Brain microvascular endothelial cell (primary cell): Measurements from ENCODE around the gene GLMN.
"Not testable (repeated sequence)": the region's sequence is repeated elsewhere in the genome, so short reads cannot be mapped to it uniquely, and the experiment has no call there.

ENCODE experiments used
- DNase-seq: peaks from one replicate; pipeline ENCODE4 v3.0.0-alpha.2; 2020
- H3K27ac ChIP-seq: fragments of 250-450 bp; sonication (Bioruptor Pico); 2 replicates; pipeline ENCODE4 v1.5.1; 2020; ENCODE audit warnings: mild to moderate bottlenecking, moderate library complexity
- H3K27me3 ChIP-seq: fragments of 250-450 bp; sonication (Bioruptor Pico); replicated peaks from 2 replicates; pipeline ENCODE4 v1.5.1; 2020; ENCODE audit warnings: mild to moderate bottlenecking
- H3K36me3 ChIP-seq: fragments of 250-450 bp; sonication (Bioruptor Pico); replicated peaks from 2 replicates; pipeline ENCODE4 v1.5.1; 2020; ENCODE audit warnings: mild to moderate bottlenecking
- H3K4me3 ChIP-seq: 2 replicates; pipeline ENCODE4 v1.5.1; 2011; ENCODE audit warnings: low read depth, mild to moderate bottlenecking, control low read depth, low read length, moderate library complexity
- CTCF ChIP-seq: IDR thresholded peaks from 2 replicates; pipeline ENCODE4 v1.5.1; 2011; ENCODE audit warnings: low read depth, mild to moderate bottlenecking, moderate library complexity, low read length, control low read depth, inconsistent platforms; ENCODE audit errors: missing control alignments
- in situ Hi-C: cut with HindIII; loops from 2 replicates; pipeline ENCODE4 v1.10.0; 2017; ENCODE audit warnings: low sequenced_read_pairs, low pct_ligation_motif_present

Gene GLMN

GRCh38 chr1:92291372-92291999 is 7.3 kb downstream of the GLMN start:
- H3K27me3 ChIP-seq, result no peaks in the 10 kb centered on the region
- peaks cover 2% of the 10 kb centered on the region for H3K36me3 ChIP-seq
- peak; percentile 72 for TF ChIP-seq CTCF
- in situ Hi-C loops, result loop anchor here (10.0 kb wide), 1 partner anchor 297 kb away; no protein-coding TSS in a partner anchor
- H3K4me3 ChIP-seq, result no peak overlapping the region
- H3K27ac ChIP-seq, result no peak overlapping the region
- DNase-seq, result peak; percentile 53

- H3K4me3 ChIP-seq, H3K27me3 ChIP-seq, in situ Hi-C loops, DNase-seq, H3K27ac ChIP-seq, H3K36me3 ChIP-seq: not testable (repeated sequence)
Measured at GRCh38 chr1:92281411-92281810, 17.4 kb downstream of the GLMN start.

GRCh38 chr1:92279781-92280180 is 19.0 kb downstream of the GLMN start:
- DNase-seq, H3K27ac ChIP-seq, H3K27me3 ChIP-seq, in situ Hi-C loops, H3K36me3 ChIP-seq, H3K4me3 ChIP-seq: not testable (repeated sequence)

GRCh38 chr1:92277105-92277723 is 21.6 kb downstream of the GLMN start:
- TF ChIP-seq CTCF, result no peak
- Histone ChIP-seq H3K36me3 (no peaks in the 10 kb centered on the region), H3K27me3 (no peaks in the 10 kb centered on the region), H3K27ac (peak overlapping the region; percentile 38), H3K4me3 (no peak overlapping the region)
- in situ Hi-C loops, result no loop called here
- DNase-seq, result no peak

- Histone ChIP-seq H3K36me3 (no peaks in the 10 kb centered on the region), H3K27ac (no peak overlapping the region)
- TF ChIP-seq CTCF, result no peak
Measured at GRCh38 chr1:92276082-92276481, 22.7 kb downstream of the GLMN start.

DNA sequence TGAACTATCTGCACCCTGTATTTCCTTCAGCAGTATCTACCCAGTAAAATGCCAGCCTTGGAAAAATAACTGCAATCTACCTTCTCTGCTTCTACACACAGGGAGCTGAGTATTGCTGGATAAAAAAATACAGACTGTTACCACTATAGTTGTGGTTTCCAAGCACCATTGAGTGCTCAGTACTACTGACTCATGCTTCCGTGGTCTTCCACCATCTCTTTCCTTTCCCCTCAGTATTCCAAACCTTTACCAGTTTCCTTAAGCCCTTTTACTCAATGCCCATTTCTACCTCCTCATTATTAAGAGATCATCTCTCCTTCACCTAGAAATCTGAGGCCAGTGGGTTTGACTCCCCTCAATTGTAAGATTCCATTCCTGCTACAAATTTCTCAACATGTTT is 23.8 kb downstream of the GLMN start:
- Histone ChIP-seq H3K4me3 (no peak overlapping the region), H3K27me3 (no peaks in the 10 kb centered on the region), H3K36me3 (no peaks in the 10 kb centered on the region), H3K27ac (no peak overlapping the region)
- no peak for TF ChIP-seq CTCF
- peak; percentile 35 for DNase-seq
- in situ Hi-C loops, result no loop called here

More at GRCh38 chr1:92276082-92276481, 22.7 kb downstream of the GLMN start:
- DNase-seq, result no peak
- Histone ChIP-seq H3K27me3 (no peaks in the 10 kb centered on the region), H3K4me3 (no peak overlapping the region)
- in situ Hi-C loops, result no loop called here

- Histone ChIP-seq H3K27me3 (no peaks in the 10 kb centered on the region), H3K4me3 (no peak overlapping the region), H3K36me3 (no peaks in the 10 kb centered on the region), H3K27ac (no peak overlapping the region)
- no peak for TF ChIP-seq CTCF
- DNase-seq, result no peak
- in situ Hi-C loops, result no loop called here
Measured at GRCh38 chr1:92273039-92273438, 25.7 kb downstream of the GLMN start.
